GM12874 (cell line): ENCODE measurements around the gene TTBK1.

Experiments used
- TF ChIP-seq, protein P1 (sequence below): IDR thresholded peaks from 2 replicates; pipeline ENCODE4 v1.5.1; 2011; ENCODE audit warnings: low read depth, mild to moderate bottlenecking, control low read depth, low read length, moderate library complexity; ENCODE audit not compliant: insufficient read depth

TTBK1 gene

GRCh38 chr6:43293698-43294097, 50.4 kb downstream of the TTBK1 start:
- TF ChIP-seq, protein P1, sequence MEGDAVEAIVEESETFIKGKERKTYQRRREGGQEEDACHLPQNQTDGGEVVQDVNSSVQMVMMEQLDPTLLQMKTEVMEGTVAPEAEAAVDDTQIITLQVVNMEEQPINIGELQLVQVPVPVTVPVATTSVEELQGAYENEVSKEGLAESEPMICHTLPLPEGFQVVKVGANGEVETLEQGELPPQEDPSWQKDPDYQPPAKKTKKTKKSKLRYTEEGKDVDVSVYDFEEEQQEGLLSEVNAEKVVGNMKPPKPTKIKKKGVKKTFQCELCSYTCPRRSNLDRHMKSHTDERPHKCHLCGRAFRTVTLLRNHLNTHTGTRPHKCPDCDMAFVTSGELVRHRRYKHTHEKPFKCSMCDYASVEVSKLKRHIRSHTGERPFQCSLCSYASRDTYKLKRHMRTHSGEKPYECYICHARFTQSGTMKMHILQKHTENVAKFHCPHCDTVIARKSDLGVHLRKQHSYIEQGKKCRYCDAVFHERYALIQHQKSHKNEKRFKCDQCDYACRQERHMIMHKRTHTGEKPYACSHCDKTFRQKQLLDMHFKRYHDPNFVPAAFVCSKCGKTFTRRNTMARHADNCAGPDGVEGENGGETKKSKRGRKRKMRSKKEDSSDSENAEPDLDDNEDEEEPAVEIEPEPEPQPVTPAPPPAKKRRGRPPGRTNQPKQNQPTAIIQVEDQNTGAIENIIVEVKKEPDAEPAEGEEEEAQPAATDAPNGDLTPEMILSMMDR: no peak

- TF ChIP-seq, protein P1: no peak
Observed at GRCh38 chr6:43294536-43294935, 51.3 kb downstream of the TTBK1 start.

DNA sequence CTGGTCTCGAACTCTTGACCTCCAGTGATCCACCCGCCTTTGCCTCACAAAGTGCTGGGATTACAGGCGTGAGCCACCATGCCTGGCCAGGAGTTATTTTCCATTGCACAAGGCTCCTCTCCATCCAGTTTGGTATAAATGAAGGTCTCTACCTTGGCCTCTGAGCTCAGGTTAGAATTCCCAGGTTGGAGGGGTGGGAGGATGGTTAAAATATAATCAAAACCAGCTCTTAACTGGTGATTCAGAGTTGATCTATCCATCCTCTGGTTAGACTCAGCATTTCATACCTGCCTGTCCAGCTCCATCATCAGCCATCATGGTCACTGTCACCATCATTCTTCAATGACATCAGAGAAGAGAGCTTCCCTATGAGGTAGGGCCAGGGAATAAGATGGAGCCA, 52.2 kb downstream of the TTBK1 start:
- TF ChIP-seq, protein P1: no peak

- TF ChIP-seq, protein P1: no peak
Observed at GRCh38 chr6:43296780-43297497, 53.7 kb downstream of the TTBK1 start.

DNA sequence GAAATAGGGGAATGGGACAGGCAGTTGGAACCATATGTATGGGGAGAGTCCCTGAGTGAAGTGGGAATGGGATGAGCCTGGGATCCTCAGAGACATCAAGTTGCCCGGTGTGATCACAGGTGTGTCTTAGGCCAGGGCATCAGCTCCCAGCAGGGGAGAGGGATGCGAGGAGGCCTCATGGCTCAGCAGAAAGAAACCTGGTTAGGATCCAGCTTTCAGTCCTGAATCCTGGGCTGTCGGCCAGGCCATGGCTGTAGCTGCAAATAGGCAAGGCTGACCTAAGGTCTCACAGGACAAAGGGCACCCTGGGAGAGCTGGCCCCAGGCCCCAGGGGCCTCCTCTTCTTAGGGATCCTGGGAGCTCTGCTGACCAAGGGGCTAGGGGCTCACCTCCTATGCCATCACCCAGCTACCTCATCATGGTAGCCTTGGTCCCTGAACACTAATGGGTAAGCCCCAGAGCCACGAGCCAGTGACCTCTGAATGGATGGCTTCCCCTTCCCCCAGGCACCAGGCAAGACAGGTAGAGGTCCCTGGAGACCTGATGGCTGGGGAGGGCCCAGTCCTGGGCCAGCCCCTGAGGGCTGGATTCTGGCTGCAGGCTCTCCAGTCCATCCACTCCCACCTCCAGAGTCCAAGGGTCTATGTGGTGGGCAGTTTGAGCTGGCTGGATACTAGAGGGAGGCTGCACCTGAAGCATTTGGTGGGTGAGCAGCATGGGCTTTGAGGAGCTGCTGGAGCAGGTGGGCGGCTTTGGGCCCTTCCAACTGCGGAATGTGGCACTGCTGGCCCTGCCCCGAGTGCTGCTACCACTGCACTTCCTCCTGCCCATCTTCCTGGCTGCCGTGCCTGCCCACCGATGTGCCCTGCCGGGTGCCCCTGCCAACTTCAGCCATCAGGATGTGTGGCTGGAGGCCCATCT, 54.6 kb downstream of the TTBK1 start, which contains the start of gene SLC22A7:
SLC22A7 (plus strand) TSS at position 617 of the 921 bp plus-strand sequence; CDS start at position 716, 99 bp downstream.
- TF ChIP-seq, protein P1: no peak

GRCh38 chr6:43298565-43299337, 55.5 kb downstream of the TTBK1 start:
- TF ChIP-seq, protein P1: no peak
